ENCODE measurements around the gene CDH2. TPM values are rescaled to one million over a fixed set of nuclear protein-coding genes. Genes with fewer than 3 reads are reported as not detected.

The CDH2 gene
- total RNA-seq, 5 donors from 2014 or later (not counting 1 experiment from before 2014, with no cell fraction given): 0.16 to 0.76 (median 0.33) TPM; not detected in 1

- CTCF ChIA-PET: no interaction called here
- no peak overlapping the region for H3K27ac Mint-ChIP-seq
- no peaks in the 10 kb centered on the region for H3K27me3 Mint-ChIP-seq
- H3K4me1 Mint-ChIP-seq: no peaks in the 10 kb centered on the region
- no CpG with 5 or more reads among the region's 1 CpG for WGBS (ENCODE audit: insufficient coverage)
- peaks cover 4 to 33% (median 8%) of the 10 kb centered on the region in 3 donors for H3K9me3 Mint-ChIP-seq
- no peak overlapping the region for H3K27ac ChIP-seq (ENCODE audit: low read length)
- H3K4me3 Mint-ChIP-seq: no peak overlapping the region
- no peaks in the 10 kb centered on the region for H3K36me3 ChIP-seq (ENCODE audit: control insufficient read depth in 2 of 2, extremely low read depth in 1 of 2, insufficient read depth in 1 of 2, low read length in 1 of 2)
- H3K36me3 Mint-ChIP-seq: no peaks in the 10 kb centered on the region
- no peaks in the 10 kb centered on the region for H3K27me3 ChIP-seq (replicated peaks in 1 of 2; ENCODE audit: control insufficient read depth in 2 of 2, extremely low read depth in 1 of 2, insufficient read depth in 2 of 2, low read length in 1 of 2)
- DNase-seq: no peak
- no peaks in the 10 kb centered on the region for H3K4me1 ChIP-seq (ENCODE audit: control insufficient read depth in 1 of 2, extremely low read depth in 1 of 2, insufficient read depth in 2 of 2, low read length in 2 of 2)
- POLR2A ChIA-PET: no interaction called here
- H3K9me3 ChIP-seq: no peaks in the 10 kb centered on the region
- ATAC-seq (replicated peaks in 1 of 4): no peak
- H3K4me3 ChIP-seq (ENCODE audit: control insufficient read depth in 1 of 2, extremely low read depth in 1 of 2, low read length in 1 of 2): no peak overlapping the region
Observed at GRCh38 chr18:27970321-27970720, 206.6 kb downstream of the CDH2 start.

DNA sequence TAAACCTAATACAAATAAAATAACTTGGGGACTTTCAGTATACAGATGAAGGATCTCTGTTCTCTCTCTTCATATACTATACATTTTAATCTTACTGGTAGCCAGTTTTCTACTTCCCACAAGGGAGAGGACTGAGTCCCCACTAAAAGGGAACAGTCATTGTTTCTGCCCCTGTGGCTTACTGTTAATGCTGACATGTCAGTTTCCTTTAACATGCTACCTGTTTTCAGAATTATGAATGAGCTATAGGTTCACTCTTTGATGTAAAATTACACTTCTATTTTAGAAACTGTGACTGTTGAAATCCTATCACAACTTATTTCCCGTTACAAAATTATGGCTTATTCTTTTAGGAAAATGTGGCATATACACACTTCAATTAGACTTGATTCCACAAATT, 207.7 kb downstream of the CDH2 start:
- Mint-ChIP-seq H3K4me3 (no peak overlapping the region), H3K4me1 (no peaks in the 10 kb centered on the region), H3K27me3 (no peaks in the 10 kb centered on the region), H3K27ac (no peak overlapping the region), H3K36me3 (no peaks in the 10 kb centered on the region), H3K9me3 (peaks cover 4 to 40% (median 16%) of the 10 kb centered on the region in 3 donors)
- H3K4me3 ChIP-seq (ENCODE audit: control insufficient read depth in 1 of 2, extremely low read depth in 1 of 2, low read length in 1 of 2): no peak overlapping the region
- ATAC-seq (replicated peaks in 1 of 4): no peak
- H3K27me3 ChIP-seq (replicated peaks in 1 of 2; ENCODE audit: control insufficient read depth in 2 of 2, extremely low read depth in 1 of 2, insufficient read depth in 2 of 2, low read length in 1 of 2): no peaks in the 10 kb centered on the region
- no peaks in the 10 kb centered on the region for H3K36me3 ChIP-seq (ENCODE audit: control insufficient read depth in 2 of 2, extremely low read depth in 1 of 2, insufficient read depth in 1 of 2, low read length in 1 of 2)
- CTCF ChIA-PET: no interaction called here
- DNase-seq: no peak
- no peak overlapping the region for H3K27ac ChIP-seq (ENCODE audit: low read length)
- WGBS (ENCODE audit: insufficient coverage): no CpG with 5 or more reads among the region's 1 CpG
- no peaks in the 10 kb centered on the region for H3K9me3 ChIP-seq
- no peaks in the 10 kb centered on the region for H3K4me1 ChIP-seq (ENCODE audit: control insufficient read depth in 1 of 2, extremely low read depth in 1 of 2, insufficient read depth in 2 of 2, low read length in 2 of 2)
- POLR2A ChIA-PET: no interaction called here

- H3K27ac Mint-ChIP-seq: no peak overlapping the region
- H3K27me3 ChIP-seq (replicated peaks in 1 of 2; ENCODE audit: control insufficient read depth in 2 of 2, extremely low read depth in 1 of 2, insufficient read depth in 2 of 2, low read length in 1 of 2): no peaks in the 10 kb centered on the region
- WGBS (ENCODE audit: insufficient coverage): no CpG with 5 or more reads among the region's 4 CpGs
- CTCF ChIA-PET: no interaction called here
- H3K36me3 Mint-ChIP-seq: no peaks in the 10 kb centered on the region
- H3K4me3 Mint-ChIP-seq: no peak overlapping the region
- no peaks in the 10 kb centered on the region for H3K4me1 ChIP-seq (ENCODE audit: control insufficient read depth in 1 of 2, extremely low read depth in 1 of 2, insufficient read depth in 2 of 2, low read length in 2 of 2)
- H3K4me1 Mint-ChIP-seq: no peaks in the 10 kb centered on the region
- no peaks in the 10 kb centered on the region for H3K27me3 Mint-ChIP-seq
- H3K36me3 ChIP-seq (ENCODE audit: control insufficient read depth in 2 of 2, extremely low read depth in 1 of 2, insufficient read depth in 1 of 2, low read length in 1 of 2): no peaks in the 10 kb centered on the region
- H3K27ac ChIP-seq (ENCODE audit: low read length): no peak overlapping the region
- peaks cover 4 to 43% (median 18%) of the 10 kb centered on the region in 3 donors for H3K9me3 Mint-ChIP-seq
- POLR2A ChIA-PET: no interaction called here
- H3K9me3 ChIP-seq: no peaks in the 10 kb centered on the region
- no peak for DNase-seq
- ATAC-seq (replicated peaks in 1 of 4): no peak
- no peak overlapping the region for H3K4me3 ChIP-seq (ENCODE audit: control insufficient read depth in 1 of 2, extremely low read depth in 1 of 2, low read length in 1 of 2)
Observed at GRCh38 chr18:27967913-27968824, 208.8 kb downstream of the CDH2 start.

- Histone ChIP-seq H3K9me3 (no peaks in the 10 kb centered on the region), H3K36me3 (ENCODE audit: control insufficient read depth in 2 of 2, extremely low read depth in 1 of 2, insufficient read depth in 1 of 2, low read length in 1 of 2) (no peaks in the 10 kb centered on the region), H3K27me3 (replicated peaks in 1 of 2; ENCODE audit: control insufficient read depth in 2 of 2, extremely low read depth in 1 of 2, insufficient read depth in 2 of 2, low read length in 1 of 2) (no peaks in the 10 kb centered on the region), H3K4me1 (ENCODE audit: control insufficient read depth in 1 of 2, extremely low read depth in 1 of 2, insufficient read depth in 2 of 2, low read length in 2 of 2) (no peaks in the 10 kb centered on the region), H3K27ac (ENCODE audit: low read length) (no peak overlapping the region), H3K4me3 (ENCODE audit: control insufficient read depth in 1 of 2, extremely low read depth in 1 of 2, low read length in 1 of 2) (no peak overlapping the region)
- WGBS (ENCODE audit: insufficient coverage): no CpG with 5 or more reads among the region's 4 CpGs
- Mint-ChIP-seq H3K27me3 (no peaks in the 10 kb centered on the region), H3K4me3 (no peak overlapping the region), H3K27ac (no peak overlapping the region), H3K36me3 (no peaks in the 10 kb centered on the region), H3K9me3 (peaks cover 0 to 35% (median 18%) of the 10 kb centered on the region in 3 donors), H3K4me1 (no peaks in the 10 kb centered on the region)
- POLR2A ChIA-PET: no interaction called here
- CTCF ChIA-PET: no interaction called here
- no peak for DNase-seq
- ATAC-seq (replicated peaks in 1 of 4): no peak
Observed at GRCh38 chr18:27966881-27967280, 210.0 kb downstream of the CDH2 start.

GRCh38 chr18:27964811-27965210, 212.1 kb downstream of the CDH2 start:
- no CpG with 5 or more reads among the region's 1 CpG for WGBS (ENCODE audit: insufficient coverage)
- no peaks in the 10 kb centered on the region for H3K9me3 ChIP-seq
- no peak overlapping the region for H3K4me3 ChIP-seq (ENCODE audit: control insufficient read depth in 1 of 2, extremely low read depth in 1 of 2, low read length in 1 of 2)
- DNase-seq (no peak), ATAC-seq (replicated peaks in 1 of 4) (no peak)
- no peaks in the 10 kb centered on the region for H3K36me3 ChIP-seq (ENCODE audit: control insufficient read depth in 2 of 2, extremely low read depth in 1 of 2, insufficient read depth in 1 of 2, low read length in 1 of 2)
- ChIA-PET CTCF (no interaction called here), POLR2A (no interaction called here)
- Mint-ChIP-seq H3K36me3 (no peaks in the 10 kb centered on the region), H3K27ac (no peak overlapping the region), H3K27me3 (no peaks in the 10 kb centered on the region), H3K4me3 (no peak overlapping the region), H3K4me1 (no peaks in the 10 kb centered on the region), H3K9me3 (peaks cover 0 to 39% (median 20%) of the 10 kb centered on the region in 3 donors)
- no peaks in the 10 kb centered on the region for H3K4me1 ChIP-seq (ENCODE audit: control insufficient read depth in 1 of 2, extremely low read depth in 1 of 2, insufficient read depth in 2 of 2, low read length in 2 of 2)
- no peaks in the 10 kb centered on the region for H3K27me3 ChIP-seq (replicated peaks in 1 of 2; ENCODE audit: control insufficient read depth in 2 of 2, extremely low read depth in 1 of 2, insufficient read depth in 2 of 2, low read length in 1 of 2)
- H3K27ac ChIP-seq (ENCODE audit: low read length): no peak overlapping the region

- DNase-seq (no peak), ATAC-seq (replicated peaks in 1 of 4) (no peak)
- CTCF ChIA-PET: no interaction called here
- no peaks in the 10 kb centered on the region for H3K4me1 ChIP-seq (ENCODE audit: control insufficient read depth in 1 of 2, extremely low read depth in 1 of 2, insufficient read depth in 2 of 2, low read length in 2 of 2)
- no peaks in the 10 kb centered on the region for H3K27me3 ChIP-seq (replicated peaks in 1 of 2; ENCODE audit: control insufficient read depth in 2 of 2, extremely low read depth in 1 of 2, insufficient read depth in 2 of 2, low read length in 1 of 2)
- H3K27ac ChIP-seq (ENCODE audit: low read length): no peak overlapping the region
- H3K9me3 ChIP-seq: no peaks in the 10 kb centered on the region
- no peaks in the 10 kb centered on the region for H3K36me3 ChIP-seq (ENCODE audit: control insufficient read depth in 2 of 2, extremely low read depth in 1 of 2, insufficient read depth in 1 of 2, low read length in 1 of 2)
- Mint-ChIP-seq H3K9me3 (peaks cover 0 to 23% (median 7%) of the 10 kb centered on the region in 3 donors), H3K36me3 (no peaks in the 10 kb centered on the region), H3K27ac (no peak overlapping the region), H3K27me3 (no peaks in the 10 kb centered on the region), H3K4me3 (no peak overlapping the region), H3K4me1 (no peaks in the 10 kb centered on the region)
- H3K4me3 ChIP-seq (ENCODE audit: control insufficient read depth in 1 of 2, extremely low read depth in 1 of 2, low read length in 1 of 2): no peak overlapping the region
- POLR2A ChIA-PET: no interaction called here
Observed at GRCh38 chr18:27959101-27959500, 217.8 kb downstream of the CDH2 start.

Data from T-cell (primary cell).